Thoracic aorta (tissue), 2 donors: ENCODE results near the gene MANSC1. TPM values are rescaled to one million over a fixed set of nuclear protein-coding genes. Genes with fewer than 3 reads are reported as not detected.

Experiments
- ATAC-seq: fragments of 150-250 bp; one replicate; pipeline ENCODE4 v1.8.0; 2017; ENCODE audit warnings: low read depth; ENCODE audit not compliant: insufficient number of reproducible peaks, low FRiP score
- DNase-seq: peaks from one replicate; pipeline ENCODE4 v3.0.0-alpha.2; 2020; ENCODE audit warnings: low spot score
- H3K27ac ChIP-seq, 2 donors: fragments of 200-600 bp; sonication (generic); 1 replicate in 1 of 2; 2 replicates in 1 of 2; pipeline ENCODE4 v1.5.1; 2016; ENCODE audit warnings: mild to moderate bottlenecking in 2 of 2, moderate library complexity in 2 of 2
- H3K27me3 ChIP-seq: fragments of 200-600 bp; sonication (generic); replicated peaks from 2 replicates; pipeline ENCODE4 v1.6.0; 2016; ENCODE audit warnings: mild to moderate bottlenecking; ENCODE audit not compliant: insufficient read depth
- H3K36me3 ChIP-seq: fragments of 200-600 bp; sonication (generic); one replicate; pipeline ENCODE4 v1.5.1; 2016
- H3K4me1 ChIP-seq, 2 donors: fragments of 200-600 bp; sonication (generic); 1 replicate in 1 of 2; 2 replicates in 1 of 2; pipeline versions ENCODE4 v1.5.1 to v1.6.0; 2016; ENCODE audit warnings: low read depth in 2 of 2, mild to moderate bottlenecking in 1 of 2; ENCODE audit not compliant: control insufficient read depth in 1 of 2
- H3K4me3 ChIP-seq: fragments of 200-600 bp; sonication (generic); 2 replicates; pipeline ENCODE4 v1.5.1; 2016; ENCODE audit warnings: mild to moderate bottlenecking
- H3K9me3 ChIP-seq: fragments of 200-600 bp; sonication (generic); 2 replicates; pipeline ENCODE4 v1.5.1; 2016
- total RNA-seq, 2 donors: library from RNA; depleted of rRNA; stranded (reverse); fragments of >200 nt; gene quantifications; one replicate each; pipeline versions ENCODE4 v1.1.0 to v1.2.3, GENCODE V29; 2016
- TF ChIP-seq, protein P1 (sequence below): fragments of 200-600 bp; sonication (generic); IDR thresholded peaks from one replicate; pipeline ENCODE4 v1.5.1; 2019; ENCODE audit warnings: antibody characterized with exemption

Gene MANSC1
- total RNA-seq, 2 donors from 2014 or later = 36.6 to 38.1 TPM

DNA sequence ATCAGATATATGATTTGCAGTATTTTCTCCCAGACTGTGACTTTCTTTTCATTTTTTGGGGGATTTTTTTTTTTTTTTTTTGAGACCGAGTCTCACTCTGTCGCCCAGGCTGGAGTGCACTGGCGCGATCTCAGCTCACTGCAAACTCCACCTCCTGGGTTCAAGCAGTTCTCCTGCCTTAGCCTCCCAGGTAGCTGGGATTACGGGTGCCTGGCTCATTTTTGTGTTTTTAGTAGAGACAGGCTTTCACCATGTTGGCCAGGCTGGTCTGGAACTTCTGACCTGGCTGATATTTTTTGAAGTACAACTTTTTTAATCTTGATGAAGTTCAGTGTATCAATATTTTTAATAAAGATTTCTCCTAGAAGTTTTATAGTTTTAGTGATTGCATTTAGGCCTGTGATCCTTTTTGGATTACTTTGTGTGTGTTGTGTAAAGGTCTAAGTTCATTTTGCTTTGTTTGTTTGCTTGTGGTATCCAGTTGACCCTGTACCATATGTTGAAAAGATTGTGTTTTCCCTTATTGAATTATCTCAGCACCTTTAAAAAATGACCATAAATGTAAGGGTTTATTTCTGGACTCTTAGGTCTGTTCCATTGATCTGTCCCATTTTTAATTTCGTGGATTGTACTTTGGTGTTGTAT, 31.0 kb upstream of the MANSC1 start:
- H3K9me3 ChIP-seq = no peaks in the 10 kb centered on the region
- no peak for ATAC-seq
- no peak overlapping the region for H3K4me3 ChIP-seq
- TF ChIP-seq, protein P1, sequence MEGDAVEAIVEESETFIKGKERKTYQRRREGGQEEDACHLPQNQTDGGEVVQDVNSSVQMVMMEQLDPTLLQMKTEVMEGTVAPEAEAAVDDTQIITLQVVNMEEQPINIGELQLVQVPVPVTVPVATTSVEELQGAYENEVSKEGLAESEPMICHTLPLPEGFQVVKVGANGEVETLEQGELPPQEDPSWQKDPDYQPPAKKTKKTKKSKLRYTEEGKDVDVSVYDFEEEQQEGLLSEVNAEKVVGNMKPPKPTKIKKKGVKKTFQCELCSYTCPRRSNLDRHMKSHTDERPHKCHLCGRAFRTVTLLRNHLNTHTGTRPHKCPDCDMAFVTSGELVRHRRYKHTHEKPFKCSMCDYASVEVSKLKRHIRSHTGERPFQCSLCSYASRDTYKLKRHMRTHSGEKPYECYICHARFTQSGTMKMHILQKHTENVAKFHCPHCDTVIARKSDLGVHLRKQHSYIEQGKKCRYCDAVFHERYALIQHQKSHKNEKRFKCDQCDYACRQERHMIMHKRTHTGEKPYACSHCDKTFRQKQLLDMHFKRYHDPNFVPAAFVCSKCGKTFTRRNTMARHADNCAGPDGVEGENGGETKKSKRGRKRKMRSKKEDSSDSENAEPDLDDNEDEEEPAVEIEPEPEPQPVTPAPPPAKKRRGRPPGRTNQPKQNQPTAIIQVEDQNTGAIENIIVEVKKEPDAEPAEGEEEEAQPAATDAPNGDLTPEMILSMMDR = no peak
- no peak for DNase-seq
- H3K27me3 ChIP-seq = no peaks in the 10 kb centered on the region
- peaks cover 20 to 21% of the 10 kb centered on the region in 2 donors for H3K4me1 ChIP-seq
- peak overlapping the region in 1 of 2 donors; percentile 72 for H3K27ac ChIP-seq
- no peaks in the 10 kb centered on the region for H3K36me3 ChIP-seq

DNA sequence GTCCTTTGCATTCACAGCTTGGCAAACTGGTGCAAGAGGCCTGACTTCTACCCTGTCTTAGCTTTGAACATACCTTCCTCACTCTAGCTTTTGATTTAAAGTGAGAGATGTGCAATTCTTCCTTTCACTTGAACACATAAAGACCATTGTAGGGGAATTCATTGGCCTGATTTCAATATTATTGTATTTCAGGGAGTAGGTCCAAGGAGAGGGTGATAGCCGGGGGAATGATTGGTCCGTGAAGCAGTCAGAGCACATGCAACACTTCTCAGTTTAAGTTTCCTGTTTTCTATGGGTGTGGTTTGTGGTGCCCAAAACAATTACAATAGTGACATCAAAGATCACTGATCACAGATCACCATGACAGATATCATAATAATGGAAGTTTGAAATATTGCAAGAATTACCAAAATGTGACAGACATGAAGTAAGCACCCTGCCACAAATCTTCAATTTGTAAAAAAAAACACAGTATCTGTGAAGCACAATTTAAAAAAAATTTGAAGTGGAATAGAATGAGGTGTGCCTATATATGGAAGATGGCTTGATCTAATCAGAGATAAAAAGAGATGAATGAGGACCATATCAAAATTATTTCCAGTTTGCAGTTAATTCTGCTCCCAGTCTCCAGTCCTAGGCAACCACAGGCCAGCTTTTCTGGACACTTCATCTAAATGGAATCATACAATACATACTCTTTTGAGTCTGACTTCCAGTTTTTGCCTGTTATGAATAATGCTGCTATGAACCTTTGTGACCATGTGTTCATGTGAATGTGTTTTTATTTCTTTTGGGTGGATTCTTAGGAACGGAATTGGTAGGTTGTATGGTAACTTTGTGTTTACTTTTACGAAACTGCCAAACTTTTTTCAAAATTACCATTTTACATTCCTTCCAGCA, 30.0 kb upstream of the MANSC1 start:
- no peaks in the 10 kb centered on the region for H3K36me3 ChIP-seq
- peak overlapping the region in 1 of 2 donors; percentile 72 for H3K27ac ChIP-seq
- ATAC-seq (no peak), DNase-seq (no peak)
- TF ChIP-seq, protein P1 = no peak
- peaks cover 20 to 21% of the 10 kb centered on the region in 2 donors for H3K4me1 ChIP-seq
- H3K9me3 ChIP-seq = no peaks in the 10 kb centered on the region
- no peaks in the 10 kb centered on the region for H3K27me3 ChIP-seq
- H3K4me3 ChIP-seq = no peak overlapping the region

DNA sequence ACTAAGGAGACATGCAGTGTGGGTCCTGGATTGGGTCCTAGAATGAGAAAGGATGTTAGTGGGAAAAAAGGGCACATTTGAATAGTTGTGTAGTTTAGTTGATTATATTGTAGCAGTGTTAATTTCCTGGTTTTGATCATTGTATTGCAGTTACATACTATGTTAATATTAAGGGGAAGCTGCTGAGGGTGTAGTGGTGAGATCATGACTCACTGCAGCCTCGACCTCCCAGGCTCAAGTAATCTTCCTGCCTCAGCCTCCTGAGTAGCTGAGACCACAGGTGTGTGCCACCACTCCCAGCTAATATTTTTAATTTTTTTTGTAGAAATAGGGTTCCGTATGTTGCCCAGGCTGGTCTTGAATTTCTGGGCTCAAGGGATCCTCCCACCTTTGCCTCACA, 28.6 kb upstream of the MANSC1 start:
- TF ChIP-seq, protein P1 = no peak
- Histone ChIP-seq H3K4me1 (peaks cover 19 to 21% of the 10 kb centered on the region in 2 donors), H3K27ac (no peak overlapping the region), H3K27me3 (no peaks in the 10 kb centered on the region), H3K36me3 (no peaks in the 10 kb centered on the region), H3K9me3 (no peaks in the 10 kb centered on the region), H3K4me3 (no peak overlapping the region)
- ATAC-seq = no peak
- DNase-seq = no peak

DNA sequence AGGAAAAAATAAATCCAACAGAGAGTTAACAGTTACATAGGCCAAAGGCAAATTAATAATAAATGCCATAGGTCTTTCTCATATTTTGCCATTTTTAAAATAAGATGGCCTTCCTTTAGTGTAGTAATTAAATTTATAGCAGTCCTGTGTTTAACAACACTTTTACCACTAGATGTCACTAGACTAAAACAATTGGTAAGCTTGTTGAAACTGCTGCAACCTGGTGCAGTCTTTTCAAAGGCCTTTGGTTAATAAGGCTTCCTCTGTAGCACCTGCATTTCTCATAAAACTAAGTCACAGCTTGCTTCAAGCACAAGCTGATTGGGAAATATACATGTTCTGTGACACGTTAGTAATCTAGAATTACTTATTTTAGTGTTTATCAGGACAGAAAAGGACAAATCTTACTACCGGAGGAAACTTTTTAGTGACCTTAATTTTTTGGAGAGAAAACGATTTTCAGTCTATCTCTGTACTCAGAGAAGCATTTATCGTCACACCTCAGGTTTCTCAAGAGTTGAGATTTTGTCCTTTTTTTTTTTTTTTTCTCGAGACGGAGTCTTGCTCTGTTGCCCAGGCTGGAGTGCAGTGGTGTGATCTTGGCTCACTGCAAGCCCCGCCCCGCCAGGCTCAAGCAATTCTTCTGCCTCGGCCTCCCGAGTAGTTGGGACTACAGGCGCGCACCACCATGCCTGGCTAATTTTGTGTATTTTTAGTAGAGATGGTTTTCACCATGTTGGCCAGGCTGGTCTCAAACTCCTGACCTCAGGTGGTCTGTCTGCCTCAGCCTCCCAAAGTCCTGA, 26.8 kb upstream of the MANSC1 start:
- Histone ChIP-seq H3K27ac (no peak overlapping the region), H3K27me3 (no peaks in the 10 kb centered on the region), H3K4me1 (peaks cover 17 to 21% of the 10 kb centered on the region in 2 donors), H3K36me3 (no peaks in the 10 kb centered on the region), H3K4me3 (no peak overlapping the region), H3K9me3 (no peaks in the 10 kb centered on the region)
- no peak for ATAC-seq
- TF ChIP-seq, protein P1 = peak; percentile 74
- no peak for DNase-seq
